Erythroblast (primary cell): ENCODE results near the gene DKKL1.

Experiments used
- DNase-seq, 2 experiments: peaks; one replicate each; lab custom pipeline; 2025; lab: John Stamatoyannopoulos, UW
- GATA1 ChIP-seq: IDR thresholded peaks from 2 replicates; pipeline ENCODE4 v1.6.1; 2011; ENCODE audit warnings: low read depth, mild to moderate bottlenecking, control low read depth, low read length, moderate library complexity
- POLR2A ChIP-seq: IDR thresholded peaks from 2 replicates; pipeline ENCODE4 v1.6.1; 2011; ENCODE audit warnings: mild to moderate bottlenecking, low read length

Gene DKKL1

GRCh38 chr19:49343123-49343522, 20.6 kb upstream of the DKKL1 start:
- TF ChIP-seq GATA1 (no peak), POLR2A (no peak)
- no peak for DNase-seq

- TF ChIP-seq POLR2A = no peak
- TF ChIP-seq GATA1 = no peak
- no peak for DNase-seq
Measured at GRCh38 chr19:49344505-49345423, 18.9 kb upstream of the DKKL1 start.

GRCh38 chr19:49347191-49347590, 16.5 kb upstream of the DKKL1 start:
- no peak for DNase-seq
- TF ChIP-seq GATA1 = no peak
- no peak for TF ChIP-seq POLR2A

GRCh38 chr19:49347835-49348234, 15.8 kb upstream of the DKKL1 start:
- DNase-seq = peak in 1 of 2 experiments; percentile 22
- TF ChIP-seq GATA1 (no peak), POLR2A (no peak)

- TF ChIP-seq GATA1 (no peak), POLR2A (no peak)
- no peak for DNase-seq
Measured at GRCh38 chr19:49348305-49349189, 15.1 kb upstream of the DKKL1 start.

GRCh38 chr19:49349567-49349966, 14.1 kb upstream of the DKKL1 start:
- TF ChIP-seq POLR2A (no peak), GATA1 (no peak)
- no peak for DNase-seq

GRCh38 chr19:49355909-49356353, 7.7 kb upstream of the DKKL1 start:
- TF ChIP-seq GATA1 (no peak), POLR2A (no peak)
- no peak for DNase-seq

GRCh38 chr19:49356382-49356781, 7.3 kb upstream of the DKKL1 start:
- no peak for TF ChIP-seq GATA1
- no peak for TF ChIP-seq POLR2A
- no peak for DNase-seq

- no peak for DNase-seq
- no peak for TF ChIP-seq GATA1
- TF ChIP-seq POLR2A = no peak
Measured at GRCh38 chr19:49357186-49357585, 6.5 kb upstream of the DKKL1 start.

- no peak for TF ChIP-seq POLR2A
- TF ChIP-seq GATA1 = no peak
- DNase-seq = no peak
Measured at GRCh38 chr19:49359851-49360820, 3.5 kb upstream of the DKKL1 start.

GRCh38 chr19:49361438-49362047, 2.1 kb upstream of the DKKL1 start:
- no peak for DNase-seq
- TF ChIP-seq GATA1 = no peak
- TF ChIP-seq POLR2A = no peak
